OCI-LY7 (cell line): ENCODE measurements around the gene ZNF804A. TPM values are rescaled to one million over a fixed set of nuclear protein-coding genes. Genes with fewer than 3 reads are reported as not detected.

Source experiments
- BruUV-seq: library from RNA; stranded (reverse); fragments of 400-500 nt; replicated peaks from 2 replicates; lab custom pipeline; 2021; lab: Mats Ljungman, UMichigan
- CTCF ChIA-PET: fragments of 300-600 bp; sonication (Branson Sonifier 250); formaldehyde crosslinking; loops from one replicate; lab custom pipeline; 2022; ENCODE audit warnings: antibody characterized with exemption; ENCODE audit not compliant: unreplicated experiment; lab: Charles Lee
- POLR2A ChIA-PET: fragments of 300-600 bp; sonication (Branson Sonifier 250); formaldehyde crosslinking; loops from one replicate; lab custom pipeline; 2022; ENCODE audit warnings: antibody characterized with exemption; lab: Charles Lee
- DNase-seq: peaks from one replicate; pipeline ENCODE4 v3.0.0-alpha.2; 2015; ENCODE audit warnings: low spot score
- H2AFZ ChIP-seq: fragments of 200-600 bp; sonication (generic), shearing (Covaris generic); 2 replicates; pipeline ENCODE4 v1.6.1; 2014; ENCODE audit warnings: mild to moderate bottlenecking, antibody characterized with exemption, low read length, moderate library complexity
- H3K27ac ChIP-seq: fragments of 200-600 bp; sonication (generic); 2 replicates; pipeline ENCODE4 v1.5.1; 2014; ENCODE audit warnings: mixed run types, low read depth, mild to moderate bottlenecking, moderate library complexity, low read length, inconsistent platforms; ENCODE audit not compliant: poor library complexity, severe bottlenecking
- H3K36me3 ChIP-seq: fragments of 200-600 bp; sonication (generic); 2 replicates; pipeline ENCODE4 v1.6.1; 2014; ENCODE audit warnings: mild to moderate bottlenecking, antibody characterized with exemption, low read length, moderate library complexity, mixed read lengths; ENCODE audit not compliant: insufficient read depth
- H3K4me1 ChIP-seq: fragments of 200-600 bp; sonication (generic); 2 replicates; pipeline ENCODE4 v1.5.1; 2014; ENCODE audit warnings: mild to moderate bottlenecking, low read length; ENCODE audit not compliant: insufficient read depth, poor library complexity, severe bottlenecking
- H3K4me2 ChIP-seq: fragments of 200-600 bp; sonication (generic); 2 replicates; pipeline ENCODE4 v1.6.1; 2014; ENCODE audit warnings: mild to moderate bottlenecking, low read length
- H3K4me3 ChIP-seq: fragments of 200-600 bp; sonication (generic); 2 replicates; pipeline ENCODE4 v1.5.1; 2014; ENCODE audit warnings: mild to moderate bottlenecking, low read depth, low read length; ENCODE audit not compliant: poor library complexity, severe bottlenecking
- H3K79me2 ChIP-seq: fragments of 200-600 bp; sonication (generic); 2 replicates; pipeline ENCODE4 v1.6.1; 2016; ENCODE audit warnings: low read depth, mild to moderate bottlenecking, low read length, moderate library complexity, mixed read lengths; ENCODE audit not compliant: insufficient read depth
- H3K9me2 ChIP-seq: fragments of 200-600 bp; sonication (generic); 2 replicates; pipeline ENCODE4 v1.6.1; 2016; ENCODE audit warnings: mild to moderate bottlenecking, low read length, mixed read lengths; ENCODE audit not compliant: insufficient read depth
- H3K9me3 ChIP-seq: fragments of 200-600 bp; sonication (generic); 2 replicates; pipeline ENCODE4 v1.6.1; 2014; ENCODE audit warnings: mild to moderate bottlenecking, mixed run types, low read length, mixed read lengths
- H4K20me1 ChIP-seq: fragments of 200-600 bp; sonication (generic); 2 replicates; pipeline ENCODE4 v1.6.1; 2014; ENCODE audit warnings: mild to moderate bottlenecking, antibody characterized with exemption, low read length, moderate library complexity, mixed read lengths; ENCODE audit not compliant: insufficient read depth
- CTCF ChIP-seq: fragments of 200-600 bp; sonication (generic); conservative IDR thresholded peaks from 2 replicates; pipeline ENCODE4 v1.5.1; 2014; ENCODE audit warnings: mild to moderate bottlenecking, antibody characterized with exemption, low read length, moderate library complexity, mixed read lengths
- EZH2phosphoT487 ChIP-seq: fragments of 200-600 bp; sonication (generic); IDR thresholded peaks from 2 replicates; pipeline ENCODE4 v1.6.1; 2018; ENCODE audit warnings: low read depth, borderline replicate concordance, mild to moderate bottlenecking, mixed run types, antibody characterized with exemption, low read length, moderate library complexity, mixed read lengths
- intact Hi-C: fragments of 100-400 bp; cut with micrococcal nuclease; formaldehyde crosslinking; loops from one replicate; pipeline ENCODE4 v1.10.0; 2022; ENCODE audit not compliant: unreplicated experiment
- total RNA-seq, 2 experiments: library from RNA; depleted of rRNA in 1 of 2; stranded (reverse); fragments of >200 nt in 1 of 2; shearing (Covaris generic) in 1 of 2; gene quantifications; 2 replicates each; pipeline ENCODE4 v1.2.3, GENCODE V29; 2014 to 2022

ZNF804A gene
- total RNA-seq, 2 experiments from 2014 or later: 14.4 to 19.9 TPM

- Histone ChIP-seq H3K4me2 (no peak overlapping the region), H3K9me3 (no peaks in the 10 kb centered on the region), H3K27ac (no peak overlapping the region), H4K20me1 (no peaks in the 10 kb centered on the region), H3K79me2 (no peaks in the 10 kb centered on the region), H3K36me3 (no peaks in the 10 kb centered on the region), H3K9me2 (no peaks in the 10 kb centered on the region), H2AFZ (no peak overlapping the region), H3K4me1 (no peaks in the 10 kb centered on the region), H3K4me3 (no peak overlapping the region)
- BruUV-seq: no TSS peak
- no peak for DNase-seq
- intact Hi-C loops: no loop called here
- CTCF ChIA-PET: no interaction called here
- TF ChIP-seq EZH2phosphoT487 (no peak), CTCF (no peak)
- POLR2A ChIA-PET: interaction anchor here (0.9 kb wide), 1 partner anchor 32 kb away, joined by 4 read pairs; no protein-coding TSS in a partner anchor
Observed at GRCh38 chr2:184560603-184561002, 37.7 kb upstream of the ZNF804A start.

- intact Hi-C loops: no loop called here
- Histone ChIP-seq H3K27ac (no peak overlapping the region), H3K4me3 (no peak overlapping the region), H3K9me3 (no peaks in the 10 kb centered on the region), H3K79me2 (no peaks in the 10 kb centered on the region), H4K20me1 (no peaks in the 10 kb centered on the region), H2AFZ (no peak overlapping the region; the same call in 1 of the 2 replicates), H3K4me2 (no peak overlapping the region), H3K9me2 (no peaks in the 10 kb centered on the region), H3K36me3 (no peaks in the 10 kb centered on the region), H3K4me1 (no peaks in the 10 kb centered on the region)
- ChIA-PET CTCF (no interaction called here), POLR2A (interaction anchor here (1.0 kb wide), 1 partner anchor 9 kb away, joined by 6 read pairs; no protein-coding TSS in a partner anchor)
- BruUV-seq: no TSS peak
- no peak for TF ChIP-seq CTCF
- TF ChIP-seq EZH2phosphoT487: no peak
- DNase-seq: no peak
Observed at GRCh38 chr2:184562532-184562931, 35.8 kb upstream of the ZNF804A start.

- no peak for DNase-seq
- Histone ChIP-seq H3K4me3 (no peak overlapping the region), H3K9me3 (no peaks in the 10 kb centered on the region), H3K79me2 (no peaks in the 10 kb centered on the region), H3K36me3 (no peaks in the 10 kb centered on the region), H3K9me2 (no peaks in the 10 kb centered on the region), H2AFZ (no peak overlapping the region), H3K4me1 (no peaks in the 10 kb centered on the region), H3K4me2 (no peak overlapping the region), H4K20me1 (no peaks in the 10 kb centered on the region), H3K27ac (no peak overlapping the region)
- intact Hi-C loops: no loop called here
- TF ChIP-seq EZH2phosphoT487: no peak
- TF ChIP-seq CTCF: no peak
- ChIA-PET CTCF (no interaction called here), POLR2A (no interaction called here)
- BruUV-seq: no TSS peak
Observed at GRCh38 chr2:184564092-184564491, 34.2 kb upstream of the ZNF804A start.
